Measurements from ENCODE around the gene MGAT1. TPM values are rescaled to one million over a fixed set of nuclear protein-coding genes. Genes with fewer than 3 reads are reported as not detected.

Gene MGAT1
- total RNA-seq, 1 experiment from 2014 or later, result 104 TPM

- TF ChIP-seq EZH2phosphoT487 (IDR thresholded peaks at IDR 0.05; ENCODE audit: borderline replicate concordance, low read length) (no peak), EZH2 (IDR thresholded peaks at IDR 0.05; ENCODE audit: low read length, unreplicated experiment) (no peak), CTCF (conservative IDR thresholded peaks at IDR 0.05; ENCODE audit: low read depth, low read length) (peak; percentile 97)
- no peaks in the 10 kb centered on the region for H3K9me2 ChIP-seq (replicated peaks; ENCODE audit: low read length)
- no peaks in the 10 kb centered on the region; the same call in 1 of the 2 replicates for H3K36me3 ChIP-seq (ENCODE audit: low read depth, low read length)
- H3K9ac ChIP-seq (ENCODE audit: low read length), result no peak overlapping the region
- intact Hi-C loops (cut with micrococcal nuclease), result loop anchor here (1.0 to 5.0 kb wide), 5 partner anchors 18 to 388 kb away; partner anchors contain the start of genes MGAT1 and ZFP62
- no peak overlapping the region for H3K4me3 ChIP-seq (ENCODE audit: low read length)
- H3K9me3 ChIP-seq (ENCODE audit: low read length), result no peaks in the 10 kb centered on the region
- no peaks in the 10 kb centered on the region for H4K20me1 ChIP-seq (ENCODE audit: low read length)
- no peaks in the 10 kb centered on the region for H3K79me2 ChIP-seq (ENCODE audit: low read length)
- H3K4me1 ChIP-seq (ENCODE audit: insufficient read depth, low read length), result peaks cover 20% of the 10 kb centered on the region
- H3F3A ChIP-seq (ENCODE audit: low read length, unreplicated experiment), result peaks cover 5% of the 10 kb centered on the region
- no peaks in the 10 kb centered on the region for H3K27me3 ChIP-seq (ENCODE audit: low read length)
- ATAC-seq (peak; percentile 72), DNase-seq (peak; percentile 92)
- peak overlapping the region; percentile 33; the same call in 1 of the 2 replicates for H3K4me2 ChIP-seq (ENCODE audit: low read length)
- no peak overlapping the region for H3K27ac ChIP-seq (ENCODE audit: low read length)
- no peak overlapping the region for H2AFZ ChIP-seq (ENCODE audit: low read length)
- no TSS peak for BruUV-seq (replicated peaks)
- CTCF ChIA-PET, result interaction anchor here (0.8 to 1.3 kb wide), 5 partner anchors 15 to 388 kb away, joined by 3 to 5 read pairs (median 4); no protein-coding TSS in a partner anchor
- POLR2A ChIA-PET (ENCODE audit: unreplicated experiment), result interaction anchor here (0.5 to 0.7 kb wide), 3 partner anchors 76 to 128 kb away, joined by 3 to 9 read pairs (median 3); no protein-coding TSS in a partner anchor
These were observed 18.0 kb downstream of the MGAT1 start for GRCh38 chr5:180784497-180785097.

- no peaks in the 10 kb centered on the region for H3K36me3 ChIP-seq (ENCODE audit: low read depth, low read length)
- TF ChIP-seq CTCF (conservative IDR thresholded peaks at IDR 0.05; ENCODE audit: low read depth, low read length), result no peak
- TF ChIP-seq EZH2 (IDR thresholded peaks at IDR 0.05; ENCODE audit: low read length, unreplicated experiment), result no peak
- no peak for TF ChIP-seq EZH2phosphoT487 (IDR thresholded peaks at IDR 0.05; ENCODE audit: borderline replicate concordance, low read length)
- ChIA-PET CTCF (interaction anchor here (1.3 kb wide), 2 partner anchors 30 to 47 kb away, joined by 3 to 5 read pairs; no protein-coding TSS in a partner anchor), POLR2A (ENCODE audit: unreplicated experiment) (no interaction called here)
- intact Hi-C loops (cut with micrococcal nuclease), result loop anchor here (1.0 to 5.0 kb wide), 3 partner anchors 78 to 389 kb away; partner anchors contain the start of gene ZFP62
- H3K4me1 ChIP-seq (ENCODE audit: insufficient read depth, low read length), result peaks cover 20% of the 10 kb centered on the region
- H2AFZ ChIP-seq (ENCODE audit: low read length), result no peak overlapping the region
- no peak for DNase-seq
- H3K9me3 ChIP-seq (ENCODE audit: low read length), result no peaks in the 10 kb centered on the region
- BruUV-seq (replicated peaks), result no TSS peak
- no peak overlapping the region for H3K27ac ChIP-seq (ENCODE audit: low read length)
- H3K4me2 ChIP-seq (ENCODE audit: low read length), result no peak overlapping the region
- no peak for ATAC-seq
- H3F3A ChIP-seq (ENCODE audit: low read length, unreplicated experiment), result peaks cover 5% of the 10 kb centered on the region
- no peak overlapping the region for H3K4me3 ChIP-seq (ENCODE audit: low read length)
- no peaks in the 10 kb centered on the region for H3K79me2 ChIP-seq (ENCODE audit: low read length)
- H3K9me2 ChIP-seq (replicated peaks; ENCODE audit: low read length), result no peaks in the 10 kb centered on the region
- H4K20me1 ChIP-seq (ENCODE audit: low read length), result no peaks in the 10 kb centered on the region
- no peak overlapping the region for H3K9ac ChIP-seq (ENCODE audit: low read length)
- H3K27me3 ChIP-seq (ENCODE audit: low read length), result no peaks in the 10 kb centered on the region; the same call in 1 of the 2 replicates
These were observed 19.1 kb downstream of the MGAT1 start for GRCh38 chr5:180783340-180784052.

Measured in PC-3 (cell line).